Activated CD8-positive, alpha-beta memory T cell treated with anti-CD3 and anti-CD28 coated beads for 48 hours (primary cell): ENCODE data around the gene TMEM114.

Source experiments
- DNase-seq, 3 experiments: peaks; one replicate each; pipeline ENCODE4 v3.0.0-alpha.2; 2020; ENCODE audit warnings: low read depth in 2 of 3, low spot score in 2 of 3

The TMEM114 gene

DNA sequence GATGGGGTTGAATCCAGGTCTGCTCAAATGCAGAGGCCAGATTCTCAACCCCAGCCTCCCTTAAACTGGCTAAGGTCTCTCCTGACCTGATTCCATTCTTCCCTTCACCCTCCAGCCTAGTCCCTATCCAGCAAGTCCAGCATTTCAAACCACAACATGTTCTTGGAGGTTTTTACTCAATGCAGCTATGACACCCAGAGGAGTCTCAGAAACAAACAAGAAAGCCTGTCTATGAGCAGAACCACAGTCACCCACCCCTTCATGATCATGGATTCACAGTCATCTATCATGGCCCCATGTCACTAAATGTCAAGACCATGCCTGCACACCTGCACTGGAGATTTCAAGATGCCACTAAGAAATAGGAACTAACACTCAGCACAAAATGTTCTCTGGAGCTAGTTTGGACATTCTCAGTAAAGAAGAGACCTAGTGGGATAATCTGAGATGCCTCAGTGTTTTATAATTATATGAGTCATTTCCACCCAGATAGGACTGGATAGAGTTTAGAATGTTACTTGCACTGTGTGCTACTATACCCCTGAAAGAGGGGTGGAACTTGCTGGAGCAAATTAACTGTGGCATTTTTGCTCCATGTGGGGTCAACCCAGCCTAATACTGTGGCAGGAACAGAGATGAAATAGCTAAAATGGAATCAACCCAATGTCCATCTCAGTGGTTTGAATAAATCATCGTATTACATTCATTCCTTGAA, 21.7 kb upstream of the TMEM114 start:
- DNase-seq, result no peak

DNA sequence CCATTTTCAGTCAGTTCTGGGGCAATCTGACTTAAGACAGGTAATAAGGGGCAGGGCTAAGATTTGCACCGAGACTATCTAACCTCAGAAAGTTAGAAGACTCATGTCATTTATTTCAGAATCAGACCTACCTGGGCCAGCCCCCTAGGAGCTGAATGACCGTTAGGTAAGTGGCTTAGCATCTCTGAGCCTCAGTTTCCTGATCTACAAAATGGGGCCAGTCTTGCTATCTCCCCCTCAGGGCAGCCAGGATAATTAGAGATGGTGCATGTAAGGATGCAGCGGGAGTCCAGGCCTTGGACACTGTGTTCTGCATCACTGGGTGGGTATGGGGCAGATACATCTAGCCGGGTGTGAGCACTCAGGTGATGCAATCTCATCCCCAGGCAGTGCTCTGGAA, 20.8 kb upstream of the TMEM114 start:
- DNase-seq, result no peak

DNA sequence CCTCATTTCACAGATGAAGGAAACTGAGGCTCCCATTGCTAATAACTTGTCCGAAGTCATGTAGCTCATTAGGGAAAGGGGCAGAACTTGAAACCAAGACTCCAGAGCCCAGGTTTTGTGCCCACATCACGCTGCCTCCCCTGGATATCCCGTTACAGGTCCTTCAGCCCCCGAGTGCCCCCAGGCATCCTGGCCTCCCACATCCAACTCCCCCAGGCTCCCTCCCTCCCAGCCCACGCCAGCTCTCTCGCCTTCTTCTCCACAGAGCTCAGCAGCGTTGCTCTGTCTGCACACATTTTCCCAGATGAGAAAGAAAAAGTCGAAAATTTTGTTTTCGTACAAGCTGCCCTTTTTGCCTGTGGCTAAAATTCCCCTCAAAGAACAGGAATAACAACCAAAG, 16.9 kb upstream of the TMEM114 start:
- no peak for DNase-seq

DNA sequence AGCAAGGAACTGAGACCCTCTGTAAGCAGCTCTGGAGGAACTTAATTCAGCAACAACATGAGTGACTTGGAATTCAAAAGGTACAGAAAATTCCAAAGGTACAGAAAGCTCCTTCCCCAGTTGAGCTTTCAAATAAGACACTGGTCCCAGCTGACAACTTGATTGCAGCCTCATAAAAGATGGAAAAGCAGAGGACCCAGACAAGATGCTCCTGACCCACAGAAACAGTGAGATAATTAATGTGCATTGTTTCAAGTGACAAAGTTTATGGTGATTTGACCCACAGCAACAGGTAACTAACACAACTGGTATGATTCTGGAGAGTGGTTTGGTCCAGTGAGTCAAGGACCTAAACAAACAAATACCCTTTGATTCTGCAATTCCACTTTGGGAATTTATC, 15.2 kb upstream of the TMEM114 start:
- no peak for DNase-seq

DNA sequence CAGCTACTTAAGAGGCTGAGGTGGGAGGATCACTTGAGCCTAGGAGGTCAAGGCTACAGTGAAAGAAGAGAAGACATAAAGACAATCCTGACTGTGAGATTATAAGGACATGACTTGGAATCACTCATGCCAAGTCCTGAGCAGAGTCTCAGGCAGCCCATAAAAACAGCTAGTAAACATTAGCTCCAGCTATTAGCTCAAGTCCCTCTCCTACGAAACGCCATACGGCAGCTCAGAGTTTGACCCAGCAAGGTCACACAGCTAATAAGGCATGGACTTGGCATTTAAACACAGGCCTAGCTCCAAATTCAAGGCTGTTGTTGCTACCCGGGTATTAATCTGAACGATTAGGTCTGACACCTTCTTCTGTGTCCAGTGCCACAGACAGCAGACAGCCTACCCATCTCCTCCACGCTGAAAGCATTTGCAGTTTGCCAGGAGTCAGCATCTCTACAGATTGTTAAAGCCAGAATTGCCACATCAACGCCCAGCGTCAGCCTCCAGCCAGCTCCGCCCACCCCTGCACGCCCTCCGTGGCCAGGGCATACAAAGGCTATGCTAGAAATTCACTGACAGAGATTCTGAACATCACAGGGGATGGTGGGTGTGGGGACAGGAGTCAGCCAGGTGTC, 9.9 kb upstream of the TMEM114 start:
- no peak for DNase-seq

DNA sequence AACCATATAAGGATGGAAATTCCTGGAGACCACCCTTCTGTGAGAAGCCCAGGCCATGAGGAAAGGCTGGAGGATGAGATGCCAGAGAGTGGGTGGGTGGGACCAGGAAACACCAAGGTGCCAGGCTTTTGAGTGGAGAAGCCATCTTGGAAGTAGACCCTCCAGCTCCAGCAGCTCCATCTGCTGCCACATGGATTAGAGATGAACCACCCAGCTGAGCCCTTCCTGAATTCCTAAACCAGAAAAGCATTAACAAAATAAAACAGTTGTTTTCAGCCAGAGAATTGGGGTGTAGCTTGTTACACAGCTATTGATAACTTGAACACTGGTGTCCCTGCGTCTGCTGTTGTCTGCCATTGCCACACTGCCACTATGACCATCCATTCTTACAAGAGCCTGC, 6.3 kb upstream of the TMEM114 start:
- no peak for DNase-seq

DNA sequence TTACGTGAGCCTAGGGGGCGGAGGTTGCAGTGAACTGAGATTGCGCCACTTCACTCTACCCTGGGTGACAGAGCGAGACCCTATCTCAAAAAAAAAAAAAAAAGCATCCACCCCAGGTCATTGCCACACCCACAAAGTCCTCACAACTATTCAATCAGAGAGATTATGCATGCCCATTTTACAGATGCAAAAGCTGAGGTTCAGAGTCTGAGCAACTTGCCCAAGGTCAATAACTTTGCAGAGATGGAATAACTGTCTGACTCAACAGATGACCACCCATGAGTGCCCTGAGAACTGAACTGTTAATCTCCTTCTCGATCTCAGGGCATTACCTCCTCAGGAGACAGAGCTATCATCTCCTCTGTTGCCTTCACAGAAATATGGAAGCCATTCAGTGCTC, 5.5 kb upstream of the TMEM114 start:
- DNase-seq, result no peak

DNA sequence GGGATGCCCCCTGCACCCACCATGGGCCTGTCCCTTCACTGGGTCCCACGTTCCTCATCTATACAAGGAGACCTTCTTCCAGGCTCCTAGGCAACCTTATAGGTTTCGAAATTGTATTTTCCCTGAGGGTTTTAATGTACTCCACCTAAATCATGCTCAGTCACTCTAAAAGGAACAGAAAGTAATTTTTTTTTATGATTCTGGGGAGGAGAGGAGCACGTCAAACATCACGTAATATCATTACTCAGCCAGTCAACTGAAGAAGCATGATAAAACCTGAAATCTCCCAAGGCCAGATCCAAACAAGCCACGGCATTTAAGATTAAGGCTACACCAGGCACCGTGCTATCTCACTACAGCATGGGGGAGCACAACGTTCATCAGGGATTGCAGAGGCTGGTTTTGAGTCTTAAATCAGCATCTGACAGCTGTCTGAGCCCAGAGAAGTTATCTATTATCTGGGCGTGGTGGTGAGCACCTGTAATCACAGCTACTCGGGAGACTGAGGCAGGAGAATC, 3.9 kb upstream of the TMEM114 start:
- no peak for DNase-seq

DNA sequence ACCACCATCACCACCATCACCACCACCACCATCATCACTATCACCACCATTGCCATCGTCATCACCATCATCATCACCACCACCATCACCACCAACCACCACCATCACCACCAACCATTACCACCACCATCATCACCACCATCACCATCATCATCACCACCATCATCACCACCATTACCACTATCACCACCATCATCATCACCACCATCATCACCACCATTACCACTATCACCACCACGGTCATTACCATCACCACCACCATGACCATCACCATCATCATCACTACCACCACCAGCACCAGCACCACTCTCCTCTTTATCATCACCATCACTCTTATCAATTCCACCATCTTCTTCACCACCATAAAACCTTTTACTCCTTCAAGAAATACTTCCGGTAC, 1.1 kb upstream of the TMEM114 start:
- no peak for DNase-seq

DNA sequence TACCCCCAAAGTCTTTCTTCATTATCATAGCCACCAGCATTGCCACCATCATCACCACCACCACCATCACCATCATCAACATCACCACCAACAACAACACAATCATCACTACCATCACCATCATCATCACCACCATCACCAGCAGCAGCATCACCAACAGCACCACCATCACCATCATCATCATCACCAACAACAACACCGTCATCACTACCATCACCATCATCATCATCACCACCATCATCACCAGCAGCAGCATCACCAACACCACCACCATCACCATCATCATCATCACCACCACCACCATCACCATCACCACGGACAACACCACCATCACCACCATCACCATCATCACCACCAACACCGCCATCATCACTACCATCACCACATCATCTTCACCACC, 500 bp upstream of the TMEM114 start:
- DNase-seq, result no peak

DNA sequence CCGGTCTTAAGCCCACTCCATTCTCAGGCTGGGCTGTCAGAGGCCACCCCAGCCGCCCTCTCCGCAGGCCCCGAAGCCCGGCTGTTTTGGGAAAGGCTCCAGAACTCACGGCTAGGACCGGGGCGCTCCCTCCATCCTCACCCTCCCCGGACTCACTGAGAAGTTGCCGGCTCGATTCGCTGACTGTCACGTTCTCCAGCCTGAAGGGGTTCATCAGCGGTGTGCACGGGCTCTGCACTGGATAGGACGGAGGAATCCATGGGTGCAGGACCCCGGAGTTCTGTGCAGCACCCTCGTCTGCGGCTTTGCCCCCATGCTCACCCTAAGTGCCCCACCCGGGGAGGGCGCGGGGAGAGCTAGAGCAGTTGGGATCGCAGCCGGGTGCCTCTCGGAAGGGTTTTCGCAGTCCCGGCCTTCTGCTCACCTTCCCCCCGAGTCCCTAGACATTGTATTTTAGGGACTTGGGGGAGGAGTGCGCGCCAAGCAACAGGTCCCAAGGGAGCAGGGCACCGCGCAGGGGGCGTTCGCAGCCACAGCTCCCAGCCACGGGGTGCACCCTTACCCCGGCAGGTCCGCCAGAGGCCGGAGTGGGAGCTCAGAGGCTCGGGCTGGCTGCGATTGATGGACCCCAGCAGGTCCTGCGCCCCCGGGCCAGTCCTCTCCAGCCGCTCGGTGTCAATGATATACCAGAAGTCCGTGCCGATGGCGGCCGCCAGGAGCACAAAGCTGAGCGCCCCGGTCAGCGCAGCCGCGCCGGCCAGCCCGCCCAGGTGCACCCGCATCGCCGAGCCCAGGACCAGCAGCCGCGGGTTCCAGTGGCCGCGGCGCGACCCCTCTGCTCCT, 1.0 kb downstream of the TMEM114 start:
- no peak for DNase-seq

DNA sequence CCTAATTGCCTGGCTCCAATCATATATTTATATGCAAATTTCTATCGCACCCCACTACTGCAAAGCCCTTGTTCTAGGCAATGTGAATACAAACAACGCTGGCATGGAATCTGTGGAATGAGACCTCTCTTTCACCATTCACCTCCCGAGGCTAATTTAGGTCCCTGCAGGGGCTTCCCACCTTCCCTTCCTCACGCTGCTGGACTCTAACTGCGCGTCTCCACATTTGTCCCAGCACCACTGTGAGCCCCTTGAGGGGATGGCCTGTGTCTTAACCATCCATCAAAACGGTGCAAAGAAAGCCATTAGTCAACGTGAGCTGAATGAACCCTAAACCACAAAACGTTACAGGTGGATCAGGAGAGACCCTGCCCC, 1.6 kb downstream of the TMEM114 start:
- no peak for DNase-seq

DNA sequence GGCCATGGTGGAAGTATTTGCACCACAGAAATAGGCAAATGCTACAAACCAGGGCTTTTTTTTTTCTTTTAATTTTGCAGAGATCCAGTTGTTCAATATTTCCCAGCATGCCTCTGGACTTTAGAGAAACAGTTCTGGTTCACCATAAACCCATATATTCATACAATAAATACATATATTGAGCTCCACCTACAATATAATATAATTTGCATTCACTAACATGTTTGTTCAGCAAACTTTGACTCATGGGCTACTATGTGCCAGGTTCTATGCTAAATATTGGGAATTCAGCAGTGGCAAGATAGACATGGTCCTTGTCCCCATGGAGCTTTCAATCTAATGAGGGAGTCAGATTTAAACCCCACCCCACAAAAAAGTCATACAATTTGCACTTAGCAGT, 3.2 kb downstream of the TMEM114 start:
- DNase-seq, result no peak

DNA sequence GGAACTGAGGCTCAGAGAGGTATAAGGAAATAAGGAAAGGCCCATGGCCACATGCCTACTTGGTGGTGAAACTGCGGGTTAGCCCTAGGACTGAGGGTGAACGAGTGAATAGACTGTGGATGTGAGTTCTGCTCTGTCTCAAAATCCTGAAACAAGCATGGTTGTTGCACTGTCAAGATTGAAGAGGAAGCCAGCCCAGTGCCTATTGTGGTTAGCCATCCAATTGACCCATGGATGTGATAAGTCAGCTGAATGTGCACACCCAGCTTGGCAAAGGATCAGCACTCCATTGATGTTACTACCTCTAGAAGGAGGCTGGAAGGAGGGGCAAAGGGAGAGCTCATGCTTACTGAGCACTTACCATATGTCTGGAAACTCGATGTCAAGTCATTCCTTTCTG, 4.5 kb downstream of the TMEM114 start:
- no peak for DNase-seq

DNA sequence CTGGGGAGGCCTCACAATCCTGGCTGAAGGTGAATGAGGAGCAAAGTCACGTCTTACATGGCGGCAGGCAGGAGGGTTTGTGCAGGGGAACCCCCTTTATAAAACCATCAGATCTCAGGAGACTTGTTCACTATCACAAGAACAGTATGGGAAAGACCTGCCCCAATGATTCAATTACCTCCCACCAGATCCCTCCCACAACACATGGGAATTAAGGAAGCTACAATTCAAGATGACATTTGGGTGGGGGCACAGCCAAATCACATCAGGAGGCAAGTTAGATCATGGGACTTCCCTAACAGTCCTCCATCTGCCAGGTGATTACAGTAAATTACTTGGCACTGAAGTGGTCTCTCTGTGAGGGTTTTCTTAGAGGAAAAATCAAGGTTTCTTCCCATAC, 5.3 kb downstream of the TMEM114 start:
- no peak for DNase-seq

DNA sequence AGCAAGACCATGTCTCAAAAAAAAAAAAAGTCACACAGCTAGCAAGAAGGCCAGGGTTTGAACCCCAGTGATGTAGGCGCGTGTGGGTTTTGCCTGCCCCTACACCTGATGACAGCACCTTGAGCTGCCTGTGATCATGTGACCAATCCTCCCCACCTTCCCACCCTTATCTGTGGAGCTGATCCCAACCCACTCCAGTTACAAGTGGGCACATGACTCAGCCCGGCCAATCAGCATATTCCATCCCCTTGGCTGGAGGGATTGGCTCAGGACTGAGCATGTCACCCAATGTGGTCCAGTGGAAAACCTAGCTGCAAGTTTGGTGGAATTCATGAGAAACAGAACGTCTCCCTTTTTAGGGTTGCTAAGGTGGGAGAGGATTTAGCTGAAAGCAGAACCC, 6.6 kb downstream of the TMEM114 start:
- no peak for DNase-seq

DNA sequence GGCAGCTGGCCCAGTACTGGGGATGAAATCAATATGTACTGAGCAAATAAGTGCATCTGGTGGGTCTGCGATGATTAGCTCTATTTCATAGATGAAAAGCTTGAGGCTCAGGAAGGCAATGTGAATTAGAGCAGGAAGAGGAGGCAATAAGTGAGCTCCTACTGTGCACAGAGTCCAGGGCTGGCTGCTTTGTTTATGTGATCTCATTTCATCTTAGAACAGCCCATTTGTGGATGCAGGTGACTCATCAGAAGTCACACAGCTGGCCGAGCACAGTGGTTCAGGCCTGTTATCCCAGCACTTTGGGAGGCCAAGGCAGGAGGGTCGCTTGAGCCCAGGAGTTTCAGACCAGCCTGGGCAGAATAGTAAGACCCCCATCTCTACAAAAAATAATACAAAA, 7.1 kb downstream of the TMEM114 start:
- no peak for DNase-seq

DNA sequence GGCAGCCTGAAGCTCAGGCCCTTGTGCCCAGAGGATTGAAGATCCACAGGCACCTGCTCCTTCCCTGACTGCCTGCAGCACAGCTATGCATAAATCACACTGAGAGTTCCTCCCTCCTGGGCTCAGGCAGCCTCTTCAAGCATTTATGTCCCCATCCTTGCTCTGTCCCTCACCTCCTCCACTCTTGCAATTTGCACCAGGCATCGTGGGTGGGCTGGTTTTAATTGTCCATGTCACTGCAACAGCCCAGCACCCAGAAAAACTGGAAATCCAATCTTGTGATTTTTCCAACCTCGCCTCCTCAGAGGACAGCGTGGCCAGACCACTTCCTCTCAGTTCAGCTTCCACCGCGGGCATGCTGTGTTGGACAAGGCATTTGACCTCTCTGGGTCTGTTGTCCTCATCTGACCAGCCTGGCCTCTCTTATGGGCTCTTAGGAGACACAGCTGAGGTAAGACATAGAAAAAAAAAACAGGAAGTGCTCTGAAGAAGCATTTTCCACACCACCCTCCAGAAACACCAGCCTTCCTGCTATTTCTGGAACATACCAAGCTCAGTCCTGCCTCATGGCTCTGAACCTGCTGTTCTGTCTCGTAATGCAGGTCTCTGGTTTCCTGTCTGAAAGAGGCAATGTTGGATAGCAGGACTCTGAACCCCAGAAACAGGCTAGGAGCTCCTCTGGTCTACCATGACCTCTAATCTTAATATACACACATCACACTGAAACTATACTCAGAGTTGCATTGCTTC, 8.3 kb downstream of the TMEM114 start:
- no peak for DNase-seq

DNA sequence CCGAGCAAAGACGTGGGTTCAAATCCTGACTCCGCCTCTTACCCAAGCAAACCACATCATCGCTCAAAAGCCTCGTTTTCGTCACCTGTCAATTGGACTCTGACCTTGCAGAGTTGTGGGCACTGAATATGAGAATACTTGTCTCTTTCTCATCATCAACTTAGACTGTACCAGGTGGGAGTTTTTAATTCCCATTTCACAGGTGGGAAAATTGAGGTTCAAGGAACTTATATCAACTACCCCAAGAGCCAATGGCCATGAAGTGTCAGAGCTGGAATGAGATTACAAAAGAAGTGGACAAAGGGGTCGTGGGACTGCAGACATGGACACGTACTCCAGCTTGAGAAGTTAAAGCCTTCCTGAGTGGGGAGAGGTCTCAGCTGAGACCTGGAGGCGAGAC, 10.8 kb downstream of the TMEM114 start:
- DNase-seq, result no peak

DNA sequence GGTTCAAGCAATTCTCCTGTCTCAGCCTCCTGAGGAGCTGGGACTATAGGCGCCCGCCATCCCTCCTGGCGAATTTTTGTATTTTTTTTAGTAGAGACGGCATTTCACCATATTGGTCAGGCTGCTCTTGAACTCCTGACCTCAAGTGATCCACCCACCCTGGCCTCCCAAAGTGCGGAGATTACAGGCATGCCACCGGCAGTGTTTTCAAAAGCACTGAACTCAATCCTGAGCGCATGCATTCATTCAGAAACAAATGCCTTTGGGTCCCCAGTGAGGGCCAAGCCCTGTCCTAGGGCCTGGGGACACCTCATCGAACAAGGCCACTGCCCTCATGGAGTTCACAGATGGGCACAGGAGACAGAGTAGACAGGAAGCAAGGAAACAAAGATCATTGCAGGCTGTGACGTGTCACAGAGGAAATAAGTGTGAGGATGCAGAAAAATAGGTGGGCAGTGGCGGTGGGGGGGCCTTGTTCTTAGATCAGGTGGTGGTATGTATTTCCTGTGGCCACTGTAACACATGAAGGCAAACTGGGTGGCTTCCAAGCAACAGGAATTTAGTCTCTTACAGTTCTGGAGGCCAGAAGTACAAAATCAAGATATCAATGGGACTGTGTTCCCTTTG, 12.5 kb downstream of the TMEM114 start:
- no peak for DNase-seq
